ENCODE measurements around the gene ARAP2.

The ARAP2 gene

DNA sequence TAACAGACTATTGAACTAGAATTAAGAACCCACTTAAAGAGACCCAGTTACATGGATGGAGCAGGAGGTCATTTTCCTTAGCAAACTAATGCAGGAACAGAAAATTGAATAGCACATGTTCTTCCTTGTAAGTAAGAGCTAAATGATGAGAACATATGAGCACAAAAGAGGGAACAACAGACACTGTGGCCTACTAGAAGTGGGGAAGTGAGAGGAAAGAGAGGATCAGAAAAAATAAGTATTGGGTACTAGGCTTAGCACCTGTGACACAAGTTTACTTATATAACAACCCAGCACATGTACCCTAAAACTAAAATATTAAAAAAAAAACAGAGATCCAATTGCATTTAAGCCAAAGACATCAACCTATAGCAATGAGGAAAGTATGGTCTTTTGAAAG lies 26.2 kb downstream of the ARAP2 start:
- H3K36me3 ChIP-seq (ENCODE audit: control insufficient read depth in 1 of 2, insufficient read depth in 2 of 2, low read length in 2 of 2) = no peaks in the 10 kb centered on the region
- no peak overlapping the region for H3K4me3 ChIP-seq (ENCODE audit: low read depth in 1 of 2, low read length in 2 of 2)
- H3K9ac ChIP-seq (ENCODE audit: low read depth in 1 of 2, low read length in 2 of 2) = no peak overlapping the region
- no peaks in the 10 kb centered on the region for H3K27me3 ChIP-seq (ENCODE audit: control insufficient read depth in 1 of 2, insufficient read depth in 2 of 2, low read length in 2 of 2)
- H3K4me1 ChIP-seq (ENCODE audit: control insufficient read depth in 1 of 2, insufficient read depth in 2 of 2, low read length in 2 of 2) = no peaks in the 10 kb centered on the region
- no peak overlapping the region for H3K27ac ChIP-seq (ENCODE audit: low read depth, low read length)
- H3K9me3 ChIP-seq (ENCODE audit: control insufficient read depth in 1 of 2, low read length in 2 of 2) = no peaks in the 10 kb centered on the region

- no peaks in the 10 kb centered on the region for H3K27me3 ChIP-seq (ENCODE audit: control insufficient read depth in 1 of 2, insufficient read depth in 2 of 2, low read length in 2 of 2)
- no peak overlapping the region for H3K9ac ChIP-seq (ENCODE audit: low read depth in 1 of 2, low read length in 2 of 2)
- H3K4me1 ChIP-seq (ENCODE audit: control insufficient read depth in 1 of 2, insufficient read depth in 2 of 2, low read length in 2 of 2) = no peaks in the 10 kb centered on the region
- H3K27ac ChIP-seq (ENCODE audit: low read depth, low read length) = no peak overlapping the region
- H3K9me3 ChIP-seq (ENCODE audit: control insufficient read depth in 1 of 2, low read length in 2 of 2) = no peaks in the 10 kb centered on the region
- no peak overlapping the region for H3K4me3 ChIP-seq (ENCODE audit: low read depth in 1 of 2, low read length in 2 of 2)
- no peaks in the 10 kb centered on the region for H3K36me3 ChIP-seq (ENCODE audit: control insufficient read depth in 1 of 2, insufficient read depth in 2 of 2, low read length in 2 of 2)
These were observed 28.7 kb downstream of the ARAP2 start for GRCh38 chr4:36215627-36216026.

- no peaks in the 10 kb centered on the region for H3K9me3 ChIP-seq (ENCODE audit: control insufficient read depth in 1 of 2, low read length in 2 of 2)
- H3K27me3 ChIP-seq (ENCODE audit: control insufficient read depth in 1 of 2, insufficient read depth in 2 of 2, low read length in 2 of 2) = no peaks in the 10 kb centered on the region
- peaks cover 3 to 6% of the 10 kb centered on the region in 2 donors for H3K36me3 ChIP-seq (ENCODE audit: control insufficient read depth in 1 of 2, insufficient read depth in 2 of 2, low read length in 2 of 2)
- H3K4me3 ChIP-seq (ENCODE audit: low read depth in 1 of 2, low read length in 2 of 2) = no peak overlapping the region
- no peak overlapping the region for H3K9ac ChIP-seq (ENCODE audit: low read depth in 1 of 2, low read length in 2 of 2)
- H3K27ac ChIP-seq (ENCODE audit: low read depth, low read length) = no peak overlapping the region
- H3K4me1 ChIP-seq (ENCODE audit: control insufficient read depth in 1 of 2, insufficient read depth in 2 of 2, low read length in 2 of 2) = no peaks in the 10 kb centered on the region
These were observed 29.4 kb downstream of the ARAP2 start for GRCh38 chr4:36214735-36215485.

- peaks cover 4 to 8% of the 10 kb centered on the region in 2 donors for H3K36me3 ChIP-seq (ENCODE audit: control insufficient read depth in 1 of 2, insufficient read depth in 2 of 2, low read length in 2 of 2)
- H3K4me1 ChIP-seq (ENCODE audit: control insufficient read depth in 1 of 2, insufficient read depth in 2 of 2, low read length in 2 of 2) = no peaks in the 10 kb centered on the region
- H3K9me3 ChIP-seq (ENCODE audit: control insufficient read depth in 1 of 2, low read length in 2 of 2) = no peaks in the 10 kb centered on the region
- no peaks in the 10 kb centered on the region for H3K27me3 ChIP-seq (ENCODE audit: control insufficient read depth in 1 of 2, insufficient read depth in 2 of 2, low read length in 2 of 2)
- H3K9ac ChIP-seq (ENCODE audit: low read depth in 1 of 2, low read length in 2 of 2) = no peak overlapping the region
- no peak overlapping the region for H3K4me3 ChIP-seq (ENCODE audit: low read depth in 1 of 2, low read length in 2 of 2)
- H3K27ac ChIP-seq (ENCODE audit: low read depth, low read length) = no peak overlapping the region
These were observed 30.3 kb downstream of the ARAP2 start for GRCh38 chr4:36213977-36214376.

- H3K9ac ChIP-seq (ENCODE audit: low read depth in 1 of 2, low read length in 2 of 2) = no peak overlapping the region
- H3K27ac ChIP-seq (ENCODE audit: low read depth, low read length) = no peak overlapping the region
- peaks cover 0 to 5% of the 10 kb centered on the region in 2 donors for H3K4me1 ChIP-seq (ENCODE audit: control insufficient read depth in 1 of 2, insufficient read depth in 2 of 2, low read length in 2 of 2)
- no peaks in the 10 kb centered on the region for H3K9me3 ChIP-seq (ENCODE audit: control insufficient read depth in 1 of 2, low read length in 2 of 2)
- peaks cover 4 to 13% of the 10 kb centered on the region in 2 donors for H3K36me3 ChIP-seq (ENCODE audit: control insufficient read depth in 1 of 2, insufficient read depth in 2 of 2, low read length in 2 of 2)
- H3K27me3 ChIP-seq (ENCODE audit: control insufficient read depth in 1 of 2, insufficient read depth in 2 of 2, low read length in 2 of 2) = no peaks in the 10 kb centered on the region
- no peak overlapping the region for H3K4me3 ChIP-seq (ENCODE audit: low read depth in 1 of 2, low read length in 2 of 2)
These were observed 33.2 kb downstream of the ARAP2 start for GRCh38 chr4:36211084-36211483.

- no peak overlapping the region for H3K27ac ChIP-seq (ENCODE audit: low read depth, low read length)
- no peak overlapping the region for H3K9ac ChIP-seq (ENCODE audit: low read depth in 1 of 2, low read length in 2 of 2)
- peaks cover 0 to 5% of the 10 kb centered on the region in 2 donors for H3K4me1 ChIP-seq (ENCODE audit: control insufficient read depth in 1 of 2, insufficient read depth in 2 of 2, low read length in 2 of 2)
- H3K4me3 ChIP-seq (ENCODE audit: low read depth in 1 of 2, low read length in 2 of 2) = no peak overlapping the region
- no peaks in the 10 kb centered on the region for H3K27me3 ChIP-seq (ENCODE audit: control insufficient read depth in 1 of 2, insufficient read depth in 2 of 2, low read length in 2 of 2)
- no peaks in the 10 kb centered on the region for H3K9me3 ChIP-seq (ENCODE audit: control insufficient read depth in 1 of 2, low read length in 2 of 2)
- H3K36me3 ChIP-seq (ENCODE audit: control insufficient read depth in 1 of 2, insufficient read depth in 2 of 2, low read length in 2 of 2) = peaks cover 4 to 13% of the 10 kb centered on the region in 2 donors
These were observed 34.2 kb downstream of the ARAP2 start for GRCh38 chr4:36209941-36210649.

- Histone ChIP-seq H3K9ac (ENCODE audit: low read depth in 1 of 2, low read length in 2 of 2) (no peak overlapping the region), H3K4me3 (ENCODE audit: low read depth in 1 of 2, low read length in 2 of 2) (no peak overlapping the region), H3K27ac (ENCODE audit: low read depth, low read length) (no peak overlapping the region), H3K9me3 (ENCODE audit: control insufficient read depth in 1 of 2, low read length in 2 of 2) (no peaks in the 10 kb centered on the region), H3K27me3 (ENCODE audit: control insufficient read depth in 1 of 2, insufficient read depth in 2 of 2, low read length in 2 of 2) (no peaks in the 10 kb centered on the region), H3K4me1 (ENCODE audit: control insufficient read depth in 1 of 2, insufficient read depth in 2 of 2, low read length in 2 of 2) (peaks cover 0 to 5% of the 10 kb centered on the region in 2 donors), H3K36me3 (ENCODE audit: control insufficient read depth in 1 of 2, insufficient read depth in 2 of 2, low read length in 2 of 2) (peaks cover 4 to 13% of the 10 kb centered on the region in 2 donors)
These were observed 35.3 kb downstream of the ARAP2 start for GRCh38 chr4:36208893-36209473.

GRCh38 chr4:36207831-36208520 lies 36.3 kb downstream of the ARAP2 start:
- no peaks in the 10 kb centered on the region for H3K9me3 ChIP-seq (ENCODE audit: control insufficient read depth in 1 of 2, low read length in 2 of 2)
- peaks cover 4 to 13% of the 10 kb centered on the region in 2 donors for H3K36me3 ChIP-seq (ENCODE audit: control insufficient read depth in 1 of 2, insufficient read depth in 2 of 2, low read length in 2 of 2)
- no peak overlapping the region for H3K4me3 ChIP-seq (ENCODE audit: low read depth in 1 of 2, low read length in 2 of 2)
- H3K27me3 ChIP-seq (ENCODE audit: control insufficient read depth in 1 of 2, insufficient read depth in 2 of 2, low read length in 2 of 2) = no peaks in the 10 kb centered on the region
- no peak overlapping the region for H3K27ac ChIP-seq (ENCODE audit: low read depth, low read length)
- H3K9ac ChIP-seq (ENCODE audit: low read depth in 1 of 2, low read length in 2 of 2) = no peak overlapping the region
- H3K4me1 ChIP-seq (ENCODE audit: control insufficient read depth in 1 of 2, insufficient read depth in 2 of 2, low read length in 2 of 2) = peaks cover 0 to 5% of the 10 kb centered on the region in 2 donors

DNA sequence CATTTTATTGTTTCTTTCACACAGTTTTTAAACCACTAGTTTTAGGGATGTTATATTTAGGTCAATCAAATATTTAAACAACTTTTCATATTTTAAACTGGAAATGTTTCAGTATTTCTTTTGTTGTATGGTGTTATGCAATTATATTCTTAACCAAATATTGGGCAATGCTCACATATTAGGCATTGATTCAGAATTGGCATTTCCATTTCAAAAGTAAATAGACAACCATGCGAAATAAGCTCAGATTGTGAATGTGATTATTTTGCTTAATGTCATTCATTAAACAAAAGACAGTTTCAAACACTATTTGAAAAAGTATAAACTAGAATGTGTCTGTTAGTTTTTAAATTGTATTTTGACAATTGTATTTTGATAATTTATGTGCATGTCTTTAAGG lies 36.9 kb downstream of the ARAP2 start:
- H3K27ac ChIP-seq (ENCODE audit: low read depth, low read length) = no peak overlapping the region
- no peaks in the 10 kb centered on the region for H3K27me3 ChIP-seq (ENCODE audit: control insufficient read depth in 1 of 2, insufficient read depth in 2 of 2, low read length in 2 of 2)
- no peaks in the 10 kb centered on the region for H3K9me3 ChIP-seq (ENCODE audit: control insufficient read depth in 1 of 2, low read length in 2 of 2)
- no peak overlapping the region for H3K4me3 ChIP-seq (ENCODE audit: low read depth in 1 of 2, low read length in 2 of 2)
- peaks cover 0 to 5% of the 10 kb centered on the region in 2 donors for H3K4me1 ChIP-seq (ENCODE audit: control insufficient read depth in 1 of 2, insufficient read depth in 2 of 2, low read length in 2 of 2)
- no peak overlapping the region for H3K9ac ChIP-seq (ENCODE audit: low read depth in 1 of 2, low read length in 2 of 2)
- peaks cover 4 to 13% of the 10 kb centered on the region in 2 donors for H3K36me3 ChIP-seq (ENCODE audit: control insufficient read depth in 1 of 2, insufficient read depth in 2 of 2, low read length in 2 of 2)

Measured in duodenal mucosa (tissue), 2 donors.